ENCODE measurements around the gene CACNA2D4.

DNA sequence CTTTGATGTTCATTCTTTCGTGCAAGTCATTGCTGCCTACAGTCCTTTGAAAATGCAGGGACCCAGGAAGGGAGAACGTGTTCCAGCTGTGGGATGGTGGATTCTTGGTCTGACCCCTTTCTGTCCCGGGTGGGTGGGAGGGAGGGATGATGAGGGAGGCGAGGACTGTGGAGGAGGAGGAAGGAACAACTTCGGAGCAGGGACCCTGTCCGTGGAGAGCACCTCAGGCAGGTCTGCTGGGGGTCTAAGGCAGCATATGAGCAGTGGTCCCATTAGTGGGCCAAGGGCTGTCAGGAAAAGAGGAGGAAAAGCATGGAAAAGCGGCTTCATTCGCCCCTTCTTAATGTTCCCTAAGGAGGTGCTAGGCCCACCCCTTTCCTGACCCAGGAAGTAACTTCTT, 36.0 kb downstream of the CACNA2D4 start:
- TF ChIP-seq, protein P1, sequence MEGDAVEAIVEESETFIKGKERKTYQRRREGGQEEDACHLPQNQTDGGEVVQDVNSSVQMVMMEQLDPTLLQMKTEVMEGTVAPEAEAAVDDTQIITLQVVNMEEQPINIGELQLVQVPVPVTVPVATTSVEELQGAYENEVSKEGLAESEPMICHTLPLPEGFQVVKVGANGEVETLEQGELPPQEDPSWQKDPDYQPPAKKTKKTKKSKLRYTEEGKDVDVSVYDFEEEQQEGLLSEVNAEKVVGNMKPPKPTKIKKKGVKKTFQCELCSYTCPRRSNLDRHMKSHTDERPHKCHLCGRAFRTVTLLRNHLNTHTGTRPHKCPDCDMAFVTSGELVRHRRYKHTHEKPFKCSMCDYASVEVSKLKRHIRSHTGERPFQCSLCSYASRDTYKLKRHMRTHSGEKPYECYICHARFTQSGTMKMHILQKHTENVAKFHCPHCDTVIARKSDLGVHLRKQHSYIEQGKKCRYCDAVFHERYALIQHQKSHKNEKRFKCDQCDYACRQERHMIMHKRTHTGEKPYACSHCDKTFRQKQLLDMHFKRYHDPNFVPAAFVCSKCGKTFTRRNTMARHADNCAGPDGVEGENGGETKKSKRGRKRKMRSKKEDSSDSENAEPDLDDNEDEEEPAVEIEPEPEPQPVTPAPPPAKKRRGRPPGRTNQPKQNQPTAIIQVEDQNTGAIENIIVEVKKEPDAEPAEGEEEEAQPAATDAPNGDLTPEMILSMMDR (IDR thresholded peaks at IDR 0.05): no peak
- TF ChIP-seq POLR2A (IDR thresholded peaks at IDR 0.05): no peak
